K562 (cell line): ENCODE results near the gene CCR5AS.

Experiments
- ARID1B ChIP-seq: fragments of 450-650 bp; IDR thresholded peaks from 2 replicates; pipeline ENCODE4 v1.6.1; 2016; ENCODE audit warnings: antibody characterized with exemption, mild to moderate bottlenecking, inconsistent platforms
- ATF1 ChIP-seq, 2 experiments: fragments of 450-650 bp in 1 of 2; IDR thresholded peaks; 2 replicates each; pipeline ENCODE4 v1.6.1; 2016; ENCODE audit warnings: missing compliant biosample characterization in 1 of 2, missing genetic modification characterization in 1 of 2
- CHCHD3 ChIP-seq: fragments of 250-450 bp; sonication (Bioruptor Pico); IDR thresholded peaks from 2 replicates; pipeline ENCODE4 v2.1.2; 2022; ENCODE audit warnings: mild to moderate bottlenecking
- EGR1 ChIP-seq: fragments of 450-650 bp; conservative IDR thresholded peaks from 2 replicates; pipeline ENCODE4 v1.6.1; 2017; ENCODE audit warnings: mild to moderate bottlenecking
- EP400 ChIP-seq: fragments of 450-650 bp; IDR thresholded peaks from 2 replicates; pipeline ENCODE4 v1.6.1; 2017; ENCODE audit warnings: antibody characterized with exemption, mild to moderate bottlenecking, moderate library complexity
- FOXK2 ChIP-seq, 2 experiments: fragments of 450-650 bp; IDR thresholded peaks in 1 of 2; conservative IDR thresholded peaks in 1 of 2; 2 replicates each; pipeline ENCODE4 v1.6.1; 2016; ENCODE audit warnings: low read depth in 2 of 2, mild to moderate bottlenecking in 1 of 2
- HDAC1 ChIP-seq, 2 experiments: fragments of 450-650 bp; IDR thresholded peaks; 2 replicates each; pipeline ENCODE4 v1.6.1; 2016 to 2017; ENCODE audit warnings: inconsistent platforms in 1 of 2, mild to moderate bottlenecking in 1 of 2, moderate library complexity in 1 of 2
- HDAC2 ChIP-seq: fragments of 450-650 bp; IDR thresholded peaks from 2 replicates; pipeline ENCODE4 v1.6.1; 2016; ENCODE audit warnings: mild to moderate bottlenecking
- JUND ChIP-seq, 2 experiments: IDR thresholded peaks; 2 replicates in 1 of 2; 3 replicates in 1 of 2; pipeline ENCODE4 v1.6.1; 2011; ENCODE audit warnings: borderline replicate concordance in 2 of 2, low read depth in 2 of 2, low read length in 2 of 2, improper control_type of control experiment in 1 of 2, missing biosample characterization in 1 of 2, missing genetic modification characterization in 1 of 2, missing genetic modification reagents in 1 of 2
- MBD2 ChIP-seq: sonication (generic); IDR thresholded peaks from 2 replicates; pipeline ENCODE4 v1.6.1; 2016; ENCODE audit warnings: low read depth, borderline replicate concordance
- MEIS2 ChIP-seq: fragments of 450-650 bp; IDR thresholded peaks from 2 replicates; pipeline ENCODE4 v1.6.1; 2014; ENCODE audit warnings: mild to moderate bottlenecking; ENCODE audit not compliant: partially characterized antibody
- MYC ChIP-seq, 2 experiments: fragments of 250-450 bp in 1 of 2; sonication (Bioruptor Pico) in 1 of 2; IDR thresholded peaks; 2 replicates each; pipeline versions ENCODE4 v1.5.1 to v1.6.1; 2012 to 2021; ENCODE audit warnings: low read depth in 2 of 2, borderline replicate concordance in 1 of 2, improper control_type of control experiment in 1 of 2, low read length in 1 of 2, mild to moderate bottlenecking in 1 of 2, moderate library complexity in 1 of 2
- NFRKB ChIP-seq: fragments of 450-650 bp; IDR thresholded peaks from 2 replicates; pipeline ENCODE4 v1.6.1; 2016; ENCODE audit warnings: low read depth
- NRF1 ChIP-seq, 2 experiments: fragments of 450-650 bp; IDR thresholded peaks in 1 of 2; conservative IDR thresholded peaks in 1 of 2; 2 replicates each; pipeline ENCODE4 v1.6.1; 2014; ENCODE audit warnings: mild to moderate bottlenecking in 2 of 2
- RREB1 ChIP-seq: fragments of 250-450 bp; sonication (Bioruptor Pico); IDR thresholded peaks from 2 replicates; pipeline ENCODE4 v1.4.0; 2020
- SMAD4 ChIP-seq: fragments of 250-450 bp; sonication (Bioruptor Pico); conservative IDR thresholded peaks from 2 replicates; pipeline ENCODE4 v1.8.0; 2021; ENCODE audit warnings: inconsistent platforms, mild to moderate bottlenecking, moderate library complexity
- TCF3 ChIP-seq: sonication (generic); formaldehyde crosslinking; IDR thresholded peaks from 2 replicates; pipeline ENCODE4 v1.4.0; 2020; ENCODE audit warnings: mild to moderate bottlenecking, missing genetic modification reagents
- TEAD1 ChIP-seq, 2 experiments: fragments of 450-650 bp in 1 of 2; sonication (generic) in 1 of 2; formaldehyde crosslinking; IDR thresholded peaks; 2 replicates each; pipeline versions ENCODE4 v1.4.0 to v1.8.0; 2020 to 2022; ENCODE audit warnings: mild to moderate bottlenecking in 2 of 2, missing genetic modification reagents in 1 of 2
- VEZF1 ChIP-seq: fragments of 200-800 bp; sonication (Bioruptor generic); IDR thresholded peaks from 2 replicates; pipeline ENCODE4 v1.6.1; 2017; ENCODE audit warnings: missing genetic modification characterization, missing compliant biosample characterization
- ZNF695 ChIP-seq: fragments of 450-650 bp; formaldehyde crosslinking; IDR thresholded peaks from 2 replicates; pipeline ENCODE4 v1.4.0; 2020; ENCODE audit warnings: mild to moderate bottlenecking, moderate library complexity
- ZNF764 ChIP-seq: fragments of 250-450 bp; sonication (Bioruptor Pico); IDR thresholded peaks from 2 replicates; pipeline ENCODE4 v1.4.0; 2020; ENCODE audit warnings: low read depth, mild to moderate bottlenecking, moderate library complexity

The CCR5AS gene

GRCh38 chr3:46400000-46400734 lies 6.7 kb downstream of the CCR5AS start (continued):
- peak; percentile 99 for TF ChIP-seq HDAC2
- peak; percentile 83 for TF ChIP-seq TCF3 (CRISPR knock-in tag)
- TF ChIP-seq MBD2: peak; percentile 58; the same call in 1 of the 2 replicates
- TF ChIP-seq SMAD4 (CRISPR knock-in tag): peak; percentile 93
- TF ChIP-seq MYC (IDR thresholded peaks at IDR 0.05; ENCODE audit: low read depth, low read length): peak; percentile 45; the same call in 1 of the 2 replicates
- TF ChIP-seq MYC (CRISPR knock-in tag; IDR thresholded peaks at IDR 0.05; ENCODE audit: borderline replicate concordance, low read depth): no peak
- peak in 1 of 2 experiments; percentile 7; a peak in 1 of 4 replicates for TF ChIP-seq NRF1 (conservative IDR thresholded peaks at IDR 0.05 in 1 of 2, IDR thresholded peaks at IDR 0.05 in 1 of 2)
- TF ChIP-seq FOXK2 (conservative IDR thresholded peaks at IDR 0.05 in 1 of 2, IDR thresholded peaks at IDR 0.05 in 1 of 2; ENCODE audit: low read depth in 2 of 2): peak; percentile 81 to 83
- TF ChIP-seq CHCHD3: no peak
- TF ChIP-seq ZNF764 (CRISPR knock-in tag): no peak
- no peak for TF ChIP-seq ZNF695
- peak; percentile 61 for TF ChIP-seq EGR1
- TF ChIP-seq ATF1 (CRISPR knock-in tag; IDR thresholded peaks at IDR 0.05): no peak
- TF ChIP-seq ATF1 (tag; IDR thresholded peaks at IDR 0.05): peak; percentile 68
- TF ChIP-seq EP400: no peak
- no peak for TF ChIP-seq RREB1 (CRISPR knock-in tag)
- TF ChIP-seq NFRKB: no peak
- peak; percentile 87 for TF ChIP-seq VEZF1 (CRISPR knock-in tag)
- peak; percentile 95 for TF ChIP-seq ARID1B
- TF ChIP-seq HDAC1 (IDR thresholded peaks at IDR 0.05): peak; percentile 35 to 97; a peak in 2 of 4 replicates
- peak; percentile 94 for TF ChIP-seq JUND (IDR thresholded peaks at IDR 0.05; ENCODE audit: borderline replicate concordance, low read depth, low read length)
- peak; percentile 87; the same call in 2 of the 3 replicates for TF ChIP-seq JUND (tag; IDR thresholded peaks at IDR 0.05; ENCODE audit: borderline replicate concordance, low read depth, low read length)
- TF ChIP-seq TEAD1 (CRISPR knock-in tag; IDR thresholded peaks at IDR 0.05): peak in 1 of 2 experiments; percentile 86; a peak in 2 of 4 replicates
- peak; percentile 100 for TF ChIP-seq MEIS2
